T-helper 1 cell (primary cell): Measurements from ENCODE around the gene AQP7.
"Not testable (repeated sequence)": the region's sequence is repeated elsewhere in the genome, so short reads cannot be mapped to it uniquely, and the experiment has no call there.

ENCODE experiments used
- DNase-seq, 5 donors: peaks; one replicate each; pipeline ENCODE4 v3.0.0-alpha.2; 2012 to 2020

AQP7 gene

GRCh38 chr9:33393986-33394385, 8.4 kb downstream of the AQP7 start:
- DNase-seq: not testable (repeated sequence)

- no peak for DNase-seq
These were observed 8.8 kb downstream of the AQP7 start for GRCh38 chr9:33393581-33393980.

GRCh38 chr9:33392591-33393021, 9.8 kb downstream of the AQP7 start:
- DNase-seq: not testable (repeated sequence)

DNA sequence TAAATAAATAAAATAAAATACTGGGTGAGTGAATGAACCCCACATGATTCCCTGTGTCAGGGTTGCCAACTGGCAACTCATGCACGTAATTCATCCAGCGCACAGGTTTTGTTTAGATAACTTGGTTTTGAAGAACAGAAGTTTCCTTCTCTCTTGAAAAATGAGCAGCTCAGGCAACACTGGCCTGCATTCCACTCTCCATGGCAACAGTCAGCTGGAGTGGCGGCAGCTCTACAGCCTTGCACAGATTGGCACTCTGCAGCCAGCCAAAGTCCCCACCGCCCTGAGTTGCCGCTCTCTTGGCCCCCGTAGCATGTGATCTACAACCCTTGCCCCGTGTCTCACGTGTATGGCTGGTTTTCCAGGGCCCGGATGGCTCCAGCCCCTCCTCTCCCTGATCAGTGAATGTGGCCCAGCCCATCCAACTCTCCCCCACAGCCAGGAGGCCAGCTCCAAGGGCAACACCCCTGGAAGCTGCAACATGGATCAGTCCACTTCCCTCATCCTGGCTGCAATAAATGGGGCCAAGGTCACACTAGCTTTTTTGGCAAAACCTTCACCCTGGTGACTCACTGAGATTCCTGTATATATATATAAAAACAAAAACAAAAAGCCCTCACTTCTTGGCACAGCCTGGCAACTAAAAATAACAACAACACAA, 11.1 kb downstream of the AQP7 start:
- not testable (repeated sequence) for DNase-seq

DNA sequence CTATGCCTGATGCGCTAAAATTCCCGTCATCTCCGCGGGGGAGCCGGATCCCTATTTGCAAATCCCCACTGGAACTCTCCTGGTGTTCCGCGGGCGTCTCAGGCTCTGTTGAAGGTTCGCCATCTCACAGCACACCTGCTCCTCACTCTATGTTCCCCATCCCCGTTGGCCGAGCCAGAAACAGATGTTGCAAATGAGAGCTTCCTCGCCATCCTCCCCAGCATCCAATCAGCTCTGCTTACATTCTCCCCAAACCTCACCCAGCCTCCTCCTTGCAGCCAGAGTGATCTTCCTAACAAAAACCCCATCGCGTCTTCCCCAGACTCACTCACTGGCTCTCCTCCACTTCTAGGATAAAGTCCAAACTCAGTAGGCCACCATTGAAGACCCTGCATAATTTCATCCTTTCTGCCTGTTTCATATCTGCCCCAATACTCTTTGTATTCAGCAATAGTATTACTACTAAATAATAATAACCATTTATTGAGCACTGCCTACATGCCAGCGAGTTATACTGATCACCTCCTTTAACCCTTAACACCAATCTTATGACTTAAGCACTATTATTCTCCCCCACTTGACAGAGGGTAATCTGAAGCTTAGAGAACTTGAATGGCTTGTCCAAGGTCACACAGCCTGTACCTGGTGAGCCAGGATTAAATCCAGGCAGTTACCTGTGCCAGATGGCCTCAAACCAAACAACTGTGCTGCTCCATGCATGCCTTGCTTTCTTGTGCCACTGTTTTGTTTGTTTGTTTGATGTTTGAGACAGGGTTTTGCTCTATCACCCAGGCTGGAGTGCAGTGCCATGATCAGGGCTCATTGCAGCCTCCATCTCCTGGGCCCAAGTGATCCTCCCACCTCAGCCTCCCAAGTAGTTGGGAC, 14.0 kb downstream of the AQP7 start:
- no peak for DNase-seq

DNA sequence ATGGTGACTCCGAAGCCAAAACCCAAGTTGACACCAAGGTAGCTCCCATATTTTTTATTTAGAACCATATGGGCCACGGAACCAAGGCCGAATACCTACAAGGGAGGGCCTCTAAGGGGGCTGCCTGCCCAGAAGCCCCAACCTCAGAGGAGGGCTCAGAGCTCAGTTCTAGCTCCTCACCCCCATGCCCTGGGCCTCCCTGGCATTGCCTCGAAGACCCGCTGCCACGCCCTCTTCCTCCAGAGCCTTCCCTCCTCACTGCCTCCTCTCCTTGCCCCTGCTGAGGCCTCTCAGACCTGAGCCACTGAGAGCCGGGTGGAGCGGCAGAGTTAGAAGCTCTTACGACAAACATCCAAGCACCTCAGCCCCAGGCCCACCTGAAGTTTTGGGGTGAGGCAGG, 15.4 kb downstream of the AQP7 start:
- not testable (repeated sequence) for DNase-seq

- DNase-seq: not testable (repeated sequence)
These were observed 15.7 kb downstream of the AQP7 start for GRCh38 chr9:33386641-33386996.

DNA sequence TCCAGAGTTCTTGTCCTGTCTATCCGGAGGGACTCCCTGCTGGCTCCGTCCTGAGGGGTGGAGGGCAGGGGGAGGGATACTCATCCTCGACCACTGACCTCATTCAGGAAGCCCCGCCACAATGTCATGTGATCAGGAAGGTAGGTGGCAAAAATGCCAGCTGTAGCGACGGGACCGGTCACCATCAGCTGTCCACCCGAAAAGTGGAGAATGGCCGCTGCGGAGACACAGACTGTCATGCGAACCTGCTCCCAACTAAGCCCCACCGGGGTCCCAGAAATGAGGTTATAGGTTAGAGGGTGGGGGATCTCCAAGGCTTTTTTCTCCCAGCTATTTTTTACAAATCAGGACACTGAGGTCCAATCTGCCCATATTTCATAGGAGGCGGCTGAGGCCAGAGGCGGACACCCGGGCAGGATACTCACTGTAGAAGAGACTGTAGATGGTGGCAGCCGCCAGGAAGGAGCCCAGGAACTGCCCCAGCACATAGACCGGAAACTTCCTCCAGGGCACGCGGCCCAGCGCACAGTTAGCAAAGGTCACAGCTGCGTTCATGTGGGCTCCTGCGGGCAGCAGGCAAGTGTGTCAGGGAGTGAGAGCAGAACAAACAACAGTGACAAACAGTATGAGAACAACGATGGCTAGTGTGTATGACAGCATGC, 16.3 kb downstream of the AQP7 start:
- DNase-seq: not testable (repeated sequence)

- not testable (repeated sequence) for DNase-seq
These were observed 16.8 kb downstream of the AQP7 start for GRCh38 chr9:33385536-33385935.

DNA sequence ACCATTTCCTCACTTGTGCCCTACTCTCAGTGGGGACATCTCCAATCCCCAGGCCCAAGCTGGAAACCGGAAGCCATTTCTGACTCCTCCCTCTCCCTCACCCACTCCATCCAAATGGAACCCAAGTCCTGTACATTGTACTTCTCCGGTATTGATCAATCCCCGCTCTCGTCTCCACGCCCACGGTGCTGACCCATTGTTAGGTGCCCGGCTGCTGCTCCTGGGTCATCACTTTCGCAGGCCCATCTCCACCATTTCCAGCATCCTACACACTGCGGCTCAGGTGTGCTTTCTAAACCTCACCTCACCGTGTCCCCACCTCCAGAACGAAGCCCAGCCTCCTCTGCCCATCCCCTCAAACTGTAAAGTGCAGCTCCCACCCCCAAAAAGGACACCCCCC, 19.0 kb downstream of the AQP7 start:
- DNase-seq: not testable (repeated sequence)

- not testable (repeated sequence) for DNase-seq
These were observed 20.0 kb downstream of the AQP7 start for GRCh38 chr9:33382397-33382796.

GRCh38 chr9:33381231-33381791, 21.1 kb downstream of the AQP7 start:
- DNase-seq: no peak

GRCh38 chr9:33380390-33381094, 21.8 kb downstream of the AQP7 start:
- no peak for DNase-seq

DNA sequence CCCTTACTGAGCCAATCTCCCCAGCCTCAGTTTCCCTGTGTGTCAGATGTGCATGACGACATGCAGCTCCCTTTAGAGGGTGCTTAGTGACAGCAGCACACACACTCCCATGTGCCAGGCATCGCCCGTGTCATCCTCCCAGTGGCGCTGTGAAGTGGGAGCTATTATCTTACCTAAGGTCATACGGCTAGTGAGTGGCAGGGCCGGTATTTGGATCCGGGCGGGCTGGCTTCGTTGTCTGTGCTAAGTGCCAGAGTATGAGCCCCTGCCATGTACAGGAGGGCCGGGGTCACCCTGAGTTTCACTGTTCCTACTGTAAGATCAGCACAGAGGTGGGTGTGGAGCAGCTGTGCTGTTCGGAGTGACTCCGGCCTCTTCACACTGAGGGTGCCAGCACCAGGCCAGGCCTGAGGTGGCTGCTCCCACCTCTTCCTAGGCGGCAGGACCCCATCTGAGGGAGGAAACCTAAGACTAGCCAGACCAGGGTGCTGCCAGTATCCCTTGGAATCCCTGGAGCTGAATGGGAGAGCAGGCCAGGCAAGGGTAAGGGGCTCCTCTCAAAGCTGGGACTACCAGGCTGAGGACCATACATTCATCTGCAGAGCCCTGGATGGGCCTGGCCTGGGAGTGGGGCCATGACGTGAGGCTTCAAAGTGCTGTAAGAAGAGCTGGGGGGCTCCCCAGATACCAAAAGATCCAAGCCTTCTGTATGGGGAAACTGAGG, 22.5 kb downstream of the AQP7 start:
- DNase-seq: no peak

DNA sequence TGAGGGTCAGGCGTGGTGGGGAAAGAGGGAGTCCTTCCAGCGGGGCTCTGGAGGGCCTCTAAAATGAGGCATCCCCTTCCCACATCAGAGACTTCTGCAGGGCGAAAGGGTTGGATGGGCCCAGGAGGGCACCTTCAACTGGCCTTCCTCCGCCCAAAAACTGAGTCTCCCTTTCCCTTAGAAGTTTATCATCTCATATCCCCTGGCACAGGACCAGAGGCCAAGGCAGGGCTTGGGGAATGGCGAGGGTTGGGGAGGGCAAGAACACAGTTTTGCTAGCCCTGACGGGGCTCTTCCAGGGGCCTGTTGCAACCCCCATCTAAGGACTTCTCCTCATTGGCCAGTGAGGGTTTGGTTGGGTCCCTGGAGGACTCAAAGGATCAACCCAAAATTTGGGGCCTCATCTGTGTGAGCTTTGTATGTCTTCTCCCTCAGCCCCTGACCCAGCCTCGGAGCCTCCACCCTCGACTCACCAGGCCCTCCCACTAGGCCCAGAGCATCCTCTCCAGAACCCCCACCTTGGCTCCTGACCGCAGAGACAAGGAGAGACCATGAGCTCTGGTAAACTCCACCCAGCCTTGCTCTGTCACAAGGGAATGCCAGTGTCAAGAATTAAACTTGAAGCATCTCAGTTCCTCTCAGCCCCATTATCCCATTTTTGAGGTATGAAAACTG, 24.1 kb downstream of the AQP7 start:
- no peak for DNase-seq

DNA sequence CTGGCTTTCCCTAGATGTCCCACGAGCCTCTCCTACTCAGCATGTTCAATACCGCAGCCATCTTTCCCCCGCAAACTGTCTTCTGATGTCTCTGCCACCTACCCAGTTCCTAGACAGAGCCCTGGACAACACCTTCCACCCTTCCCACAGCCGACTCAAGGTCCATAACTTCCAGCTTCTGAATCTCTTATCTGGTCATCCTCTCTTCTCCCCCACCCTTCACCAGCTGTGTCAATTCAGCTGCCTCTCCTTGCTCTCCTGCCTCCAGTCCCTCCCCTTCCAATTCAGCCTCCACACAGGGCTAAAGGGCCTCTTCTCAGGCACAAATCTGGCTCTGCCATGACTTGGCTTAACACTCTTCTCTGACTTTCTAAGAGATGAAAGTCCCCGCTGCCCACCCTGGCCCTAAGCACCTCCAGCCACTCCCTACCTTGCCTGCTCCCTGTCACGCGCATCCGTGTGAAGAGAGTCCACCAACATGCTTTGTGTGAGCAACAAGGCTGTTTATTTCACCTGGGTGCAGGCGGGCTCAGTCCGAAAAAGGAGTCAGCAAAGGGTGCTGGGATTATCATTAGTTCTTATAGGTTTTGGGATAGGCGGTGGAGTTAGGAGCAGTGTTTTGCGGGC, 25.2 kb downstream of the AQP7 start:
- DNase-seq: no peak

DNA sequence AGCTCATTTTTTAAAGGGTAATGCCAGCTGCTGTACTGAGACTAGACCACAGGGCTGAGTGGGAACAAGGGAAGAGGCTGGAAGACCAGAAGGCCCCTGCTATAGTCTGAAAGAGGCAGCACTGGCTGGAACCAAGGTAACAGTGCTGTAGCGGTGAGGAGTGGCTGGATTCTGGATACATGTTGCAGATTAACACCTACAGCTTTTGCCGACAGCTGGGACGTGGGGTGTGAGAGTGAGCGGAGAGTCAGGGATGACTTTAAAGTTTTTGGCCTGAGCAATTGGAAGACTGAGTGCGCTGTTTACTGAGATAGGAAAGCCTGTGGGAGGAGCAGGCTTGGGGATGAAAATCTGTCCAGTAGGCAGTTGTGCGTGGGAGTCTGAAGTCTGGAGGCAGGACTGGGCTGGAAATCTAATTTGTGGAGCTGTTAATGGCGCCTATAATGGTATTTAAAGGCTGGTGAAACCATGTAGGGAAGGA, 26.5 kb downstream of the AQP7 start:
- DNase-seq: no peak

GRCh38 chr9:33375238-33375840, 27.0 kb downstream of the AQP7 start:
- DNase-seq: no peak

- peak; percentile 13 to 62 (median 40) for DNase-seq
These were observed 27.6 kb downstream of the AQP7 start for GRCh38 chr9:33374634-33375237.

DNA sequence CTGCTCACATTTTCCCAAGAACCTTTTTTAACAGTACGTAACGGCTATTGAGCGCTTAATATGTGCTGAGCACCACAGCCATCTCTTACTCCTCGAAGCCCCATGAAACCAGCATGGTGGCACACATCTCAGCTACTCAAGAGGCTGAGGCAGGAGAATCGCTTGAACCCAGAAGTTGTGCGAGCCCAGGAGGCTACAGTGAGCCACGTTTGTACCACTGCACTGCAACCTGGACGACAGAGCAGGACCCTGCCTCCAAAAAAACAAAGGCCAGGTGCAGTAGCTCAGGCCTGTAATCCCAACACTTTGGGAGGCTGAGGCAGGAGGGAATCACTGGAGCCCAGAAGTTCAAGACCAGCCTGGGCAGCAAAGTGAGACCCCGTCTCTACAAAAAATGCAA, 28.2 kb downstream of the AQP7 start:
- no peak for DNase-seq
